ENCODE results near the gene NRG2. TPM values are rescaled to one million over a fixed set of nuclear protein-coding genes. Genes with fewer than 3 reads are reported as not detected.

NRG2 gene
- total RNA-seq, 1 experiment from 2014 or later = 0.91 TPM

- H3K4me3 ChIP-seq (replicated peaks in 1 of 2; ENCODE audit: low read depth in 1 of 2, low read length in 2 of 2) = no peak overlapping the region
- no peak overlapping the region for H3K9ac ChIP-seq (ENCODE audit: low read length)
- no peaks in the 10 kb centered on the region for H4K20me1 ChIP-seq (ENCODE audit: insufficient read depth)
- BruUV-seq (replicated peaks) = no TSS peak
- intact Hi-C loops (cut with micrococcal nuclease) = no loop called here
- ChIA-PET RAD21 (ENCODE audit: low non-redundant PET in 1 of 2, low total read pairs in 2 of 2, uncharacterized antibody in 2 of 2, unreplicated experiment in 2 of 2) (no interaction called here), CTCF (no interaction called here), POLR2A (no interaction called here)
- TF ChIP-seq YY1 (IDR thresholded peaks at IDR 0.05; ENCODE audit: extremely low read depth, insufficient replicate concordance, low read depth, low read length) (no peak), ZNF274 (IDR thresholded peaks at IDR 0.05; ENCODE audit: low read depth, low read length) (no peak), POLR2AphosphoS5 (IDR thresholded peaks at IDR 0.05; ENCODE audit: low read depth, low read length) (no peak), CTCF (IDR thresholded peaks at IDR 0.05 in 2 of 3, conservative IDR thresholded peaks at IDR 0.05 in 1 of 3; ENCODE audit: borderline replicate concordance in 1 of 3, insufficient read depth in 1 of 3, low read depth in 2 of 3, low read length in 2 of 3) (no peak), EZH2phosphoT487 (IDR thresholded peaks at IDR 0.05; ENCODE audit: borderline replicate concordance) (no peak), JUND (IDR thresholded peaks at IDR 0.05) (no peak), POLR2A (IDR thresholded peaks at IDR 0.05; ENCODE audit: borderline replicate concordance, extremely low read depth, insufficient read depth, insufficient read length) (no peak), CEBPB (IDR thresholded peaks at IDR 0.05; ENCODE audit: low read depth) (no peak), FOSL1 (IDR thresholded peaks at IDR 0.05; ENCODE audit: low read depth) (no peak), SIN3A (IDR thresholded peaks at IDR 0.05; ENCODE audit: low read depth) (no peak), SRF (IDR thresholded peaks at IDR 0.05; ENCODE audit: low read depth) (no peak), SP1 (IDR thresholded peaks at IDR 0.05; ENCODE audit: low read depth) (no peak), ZFX (IDR thresholded peaks at IDR 0.05) (no peak)
- TF ChIP-seq, protein P1, sequence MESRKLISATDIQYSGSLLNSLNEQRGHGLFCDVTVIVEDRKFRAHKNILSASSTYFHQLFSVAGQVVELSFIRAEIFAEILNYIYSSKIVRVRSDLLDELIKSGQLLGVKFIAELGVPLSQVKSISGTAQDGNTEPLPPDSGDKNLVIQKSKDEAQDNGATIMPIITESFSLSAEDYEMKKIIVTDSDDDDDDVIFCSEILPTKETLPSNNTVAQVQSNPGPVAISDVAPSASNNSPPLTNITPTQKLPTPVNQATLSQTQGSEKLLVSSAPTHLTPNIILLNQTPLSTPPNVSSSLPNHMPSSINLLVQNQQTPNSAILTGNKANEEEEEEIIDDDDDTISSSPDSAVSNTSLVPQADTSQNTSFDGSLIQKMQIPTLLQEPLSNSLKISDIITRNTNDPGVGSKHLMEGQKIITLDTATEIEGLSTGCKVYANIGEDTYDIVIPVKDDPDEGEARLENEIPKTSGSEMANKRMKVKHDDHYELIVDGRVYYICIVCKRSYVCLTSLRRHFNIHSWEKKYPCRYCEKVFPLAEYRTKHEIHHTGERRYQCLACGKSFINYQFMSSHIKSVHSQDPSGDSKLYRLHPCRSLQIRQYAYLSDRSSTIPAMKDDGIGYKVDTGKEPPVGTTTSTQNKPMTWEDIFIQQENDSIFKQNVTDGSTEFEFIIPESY (IDR thresholded peaks at IDR 0.05; ENCODE audit: extremely low read depth, insufficient replicate concordance, low read length) = no peak
- no peaks in the 10 kb centered on the region for H3K9me2 ChIP-seq (ENCODE audit: insufficient read depth)
- DNase-seq (ENCODE audit: low read depth, low spot score) (no peak), ATAC-seq (no peak)
- H3K4me2 ChIP-seq (ENCODE audit: low read length) = no peak overlapping the region
- no peaks in the 10 kb centered on the region for H3K36me3 ChIP-seq (ENCODE audit: control insufficient read depth in 1 of 2, insufficient read depth in 2 of 2, low read length in 2 of 2)
- no peak overlapping the region for H2AFZ ChIP-seq (ENCODE audit: low read depth, low read length, poor library complexity, severe bottlenecking)
- H3K27me3 ChIP-seq (ENCODE audit: insufficient read depth, low read length) = peaks cover 22% of the 10 kb centered on the region
- no peak overlapping the region for H3K27ac ChIP-seq (ENCODE audit: low read depth, low read length)
- H3K9me3 ChIP-seq (ENCODE audit: control insufficient read depth in 1 of 2, insufficient read depth in 1 of 2, low read depth in 1 of 2, low read length in 2 of 2) = no peaks in the 10 kb centered on the region
- no peaks in the 10 kb centered on the region for H3K79me2 ChIP-seq (ENCODE audit: insufficient read depth, low read length)
- H3K4me1 ChIP-seq (ENCODE audit: control insufficient read depth in 1 of 2, insufficient read depth in 2 of 2, low read length in 2 of 2) = no peaks in the 10 kb centered on the region
Measured at GRCh38 chr5:139803978-139804377, 239.1 kb downstream of the NRG2 start.
